H1 (cell line): ENCODE data around the gene PDIA3. TPM values are rescaled to one million over a fixed set of nuclear protein-coding genes. Genes with fewer than 3 reads are reported as not detected.

Experiments
- ASH2L ChIP-seq: fragments of 200-600, 300-600 bp; sonication (generic); IDR thresholded peaks from one replicate; pipeline ENCODE4 v1.7.1; 2017; ENCODE audit warnings: low read length
- ATF3 ChIP-seq: IDR thresholded peaks from 2 replicates; pipeline ENCODE4 v1.6.1; 2011; ENCODE audit warnings: low read depth, mild to moderate bottlenecking, low read length; ENCODE audit not compliant: insufficient read depth
- CREB1 ChIP-seq: IDR thresholded peaks from 2 replicates; pipeline ENCODE4 v1.6.1; 2012; ENCODE audit warnings: inconsistent platforms
- CTCF ChIP-seq, 3 experiments: IDR thresholded peaks; 1 replicate in 2 of 3; 2 replicates in 1 of 3; pipeline versions ENCODE4 v1.5.1 to v1.6.1; 2011; ENCODE audit warnings: low read length in 3 of 3, mild to moderate bottlenecking in 3 of 3, inconsistent platforms in 2 of 3, low read depth in 1 of 3, moderate library complexity in 1 of 3; ENCODE audit not compliant: insufficient read depth in 1 of 3; ENCODE audit errors: control extremely low read depth in 1 of 3
- E2F6 ChIP-seq: IDR thresholded peaks from 2 replicates; pipeline ENCODE4 v1.6.1; 2012; ENCODE audit warnings: inconsistent platforms
- FOSL1 ChIP-seq: IDR thresholded peaks from 2 replicates; pipeline ENCODE4 v1.6.1; 2011; ENCODE audit warnings: mild to moderate bottlenecking, low read depth, low read length, moderate library complexity; ENCODE audit not compliant: insufficient read depth
- GABPA ChIP-seq: IDR thresholded peaks from 2 replicates; pipeline ENCODE4 v1.6.1; 2011; ENCODE audit warnings: mild to moderate bottlenecking, low read length, moderate library complexity, borderline replicate concordance; ENCODE audit not compliant: insufficient read depth
- JUND ChIP-seq: IDR thresholded peaks from 2 replicates; pipeline ENCODE4 v1.6.1; 2011; ENCODE audit warnings: mild to moderate bottlenecking, improper control_type of control experiment, low read length
- RNF2 ChIP-seq: fragments of 200-900, 300-1000 bp; sonication (generic); IDR thresholded peaks from 2 replicates; pipeline ENCODE4 v1.7.1; 2016; ENCODE audit warnings: borderline replicate concordance, low read depth, mild to moderate bottlenecking, antibody characterized with exemption, low read length; ENCODE audit not compliant: poor library complexity, severe bottlenecking; ENCODE audit errors: missing control alignments
- SIN3A ChIP-seq, 2 experiments: IDR thresholded peaks in 1 of 2; conservative IDR thresholded peaks in 1 of 2; 2 replicates each; pipeline ENCODE4 v1.6.1; 2011 to 2012; ENCODE audit warnings: low read length in 2 of 2, improper control_type of control experiment in 1 of 2, low read depth in 1 of 2, mild to moderate bottlenecking in 1 of 2
- SIX5 ChIP-seq: IDR thresholded peaks from 2 replicates; pipeline ENCODE4 v1.6.1; 2011; ENCODE audit warnings: mild to moderate bottlenecking, low read depth, low read length
- SRF ChIP-seq: IDR thresholded peaks from 2 replicates; pipeline ENCODE4 v1.6.1; 2011; ENCODE audit warnings: mild to moderate bottlenecking, low read depth, low read length, moderate library complexity
- polyA plus RNA-seq, 7 experiments: library from polyadenylated mRNA; depleted of rRNA in 3 of 7; stranded (reverse) in 5 of 7; unstranded in 2 of 7; fragments of >200 nt in 5 of 7; fragments of 200-250 nt in 2 of 7; gene quantifications; 1 replicate in 5 of 7; 2 replicates in 1 of 7; 4 replicates in 1 of 7; pipeline versions ENCODE4 v1.2.1 to v1.2.3, GENCODE V29; 2011 to 2013; ENCODE audit warnings: missing spikeins in 2 of 7, mixed read lengths in 2 of 7
- total RNA-seq: library from RNA; stranded (reverse); fragmentation: NEBNext Ultra II Directional; extraction: Animal tissue kit (Norgen Biotek cat#: 25700); gene quantifications from 2 replicates; pipeline ENCODE4 v1.2.1, GENCODE V29; 2021

PDIA3 gene
- total and polyA plus RNA-seq, 2 of the 8 experiments (the other 6 are each of a cell fraction or from before 2014, with no cell fraction given), result 90.4 to 655 TPM

GRCh38 chr15:43775411-43775965 lies 29.2 kb downstream of the PDIA3 start (continued):
- TF ChIP-seq CREB1, result 0 out of 2 replicates have a peak, but pooled peaks have one; percentile 19
- no peak for TF ChIP-seq RNF2
- TF ChIP-seq E2F6, result no peak
- no peak for TF ChIP-seq ATF3
- no peak for TF ChIP-seq ASH2L
- TF ChIP-seq FOSL1, result no peak
- no peak for TF ChIP-seq SRF
- no peak for TF ChIP-seq SIX5
- TF ChIP-seq JUND, result no peak
- TF ChIP-seq CTCF (IDR thresholded peaks at IDR 0.05; ENCODE audit: control extremely low read depth in 1 of 3, insufficient read depth in 1 of 3, low read depth in 1 of 3, low read length in 3 of 3), result peak; percentile 42 to 70 (median 68); a peak in 3 of 4 replicates
- TF ChIP-seq SIN3A (conservative IDR thresholded peaks at IDR 0.05 in 1 of 2, IDR thresholded peaks at IDR 0.05 in 1 of 2; ENCODE audit: low read depth in 1 of 2, low read length in 2 of 2), result peak in 1 of 2 experiments; percentile 59; a peak in 1 of 4 replicates
- no peak for TF ChIP-seq GABPA
- TF ChIP-seq, all 59 proteins: peak for 7
